GM13976 (cell line): ENCODE measurements around the gene SUCLG1.

ENCODE experiments used
- DNase-seq: peaks from one replicate; pipeline ENCODE4 v3.0.0; 2012; ENCODE audit warnings: low spot score
- CTCF ChIP-seq: IDR thresholded peaks from 2 replicates; pipeline ENCODE4 v1.5.1; 2012; ENCODE audit warnings: borderline replicate concordance, mild to moderate bottlenecking; ENCODE audit not compliant: insufficient read depth; ENCODE audit errors: extremely low read depth, missing control alignments, control extremely low read depth
- in situ Hi-C: fragments of 300-500 bp; cut with MboI; formaldehyde crosslinking; loops from one replicate; pipeline ENCODE4 v1.12.0; 2022; ENCODE audit warnings: low sequenced_read_pairs, mixed read lengths, inconsistent platforms; ENCODE audit not compliant: unreplicated experiment

Gene SUCLG1

DNA sequence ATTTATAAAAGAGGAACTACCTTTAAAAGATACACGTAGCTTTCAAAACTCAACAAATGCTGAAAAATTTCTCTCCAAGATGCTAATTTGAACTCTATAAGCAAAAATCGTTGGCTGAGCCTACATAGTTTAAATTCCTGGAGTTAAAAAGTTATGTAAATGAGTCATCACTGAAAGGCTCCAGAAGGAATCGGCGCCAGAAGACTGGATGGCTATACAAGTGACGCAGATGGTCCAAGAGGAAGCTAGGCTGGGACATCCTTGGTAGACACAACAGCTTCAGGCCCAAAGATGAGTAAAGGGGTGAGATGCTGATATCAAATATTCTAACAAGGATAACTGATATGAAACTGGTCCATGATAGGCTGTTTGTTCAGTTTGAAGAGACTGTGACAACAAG is 34.4 kb upstream of the SUCLG1 start:
- no peak for DNase-seq
- in situ Hi-C loops, result loop anchor here (10.0 to 25.0 kb wide), 2 partner anchors 381 to 794 kb away; no protein-coding TSS in a partner anchor
- no peak for TF ChIP-seq CTCF

- in situ Hi-C loops, result loop anchor here (10.0 to 25.0 kb wide), 2 partner anchors 382 to 795 kb away; no protein-coding TSS in a partner anchor
- no peak for DNase-seq
- no peak for TF ChIP-seq CTCF
Observed at GRCh38 chr2:84492571-84492970, 33.5 kb upstream of the SUCLG1 start.

DNA sequence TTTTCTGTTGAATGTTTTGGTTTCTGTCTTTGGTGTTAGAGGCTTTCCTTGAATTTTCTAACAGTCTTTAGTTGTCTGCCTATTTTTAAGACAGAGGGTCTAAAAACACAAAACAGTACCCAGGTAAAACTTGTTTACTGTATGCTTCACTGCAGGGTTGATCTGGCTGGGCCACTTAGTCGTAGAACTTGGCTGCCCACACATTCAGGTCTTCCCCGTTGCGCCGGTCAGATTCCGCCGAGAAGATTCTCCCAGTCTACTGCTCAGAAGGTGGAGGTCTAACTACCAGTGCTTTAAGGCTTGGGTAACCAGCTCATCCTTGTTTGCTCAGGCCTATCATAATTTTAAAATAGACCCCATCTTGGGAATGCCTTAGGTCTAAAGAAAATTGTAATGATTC is 32.7 kb upstream of the SUCLG1 start:
- in situ Hi-C loops, result loop anchor here (10.0 to 25.0 kb wide), 2 partner anchors 383 to 796 kb away; no protein-coding TSS in a partner anchor
- DNase-seq, result no peak

GRCh38 chr2:84491256-84491655 is 32.2 kb upstream of the SUCLG1 start:
- in situ Hi-C loops, result loop anchor here (10.0 to 25.0 kb wide), 2 partner anchors 384 to 796 kb away; no protein-coding TSS in a partner anchor
- no peak for TF ChIP-seq CTCF
- no peak for DNase-seq

More for the DNA sequence above, 32.7 kb upstream of the SUCLG1 start:
- TF ChIP-seq CTCF, result no peak

GRCh38 chr2:84487298-84487996 is 28.4 kb upstream of the SUCLG1 start:
- TF ChIP-seq CTCF, result no peak

DNA sequence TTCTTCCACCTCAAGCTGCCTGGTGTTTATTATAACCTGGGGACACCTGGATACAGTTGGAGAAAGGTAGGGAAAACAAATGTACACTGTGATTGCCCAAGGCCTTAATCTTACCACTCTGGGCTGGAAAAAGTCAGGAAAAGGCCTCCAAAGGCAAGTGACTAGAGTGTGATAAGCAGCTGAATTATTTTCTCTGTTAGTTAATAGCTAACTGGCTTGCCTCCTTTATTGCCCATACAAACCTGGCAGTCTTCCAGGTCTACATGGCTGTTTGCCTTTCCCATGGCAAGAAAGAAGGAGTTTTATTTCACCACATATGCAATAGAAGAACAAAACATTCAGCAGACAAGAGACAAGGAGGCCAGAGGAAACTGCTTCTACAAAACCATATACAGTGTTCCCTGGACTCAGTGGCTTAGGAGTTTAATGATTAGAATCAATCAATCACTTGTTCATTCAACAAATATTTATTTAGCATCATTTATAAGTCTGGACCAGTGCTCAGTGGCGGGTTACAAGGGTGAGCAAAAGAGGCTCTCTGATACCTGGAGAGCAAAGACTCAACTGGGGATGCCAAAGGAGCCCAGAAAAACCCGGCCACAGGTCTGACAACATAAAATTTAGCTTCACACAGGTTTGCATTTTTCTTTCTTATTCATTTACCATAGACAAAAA is 27.5 kb upstream of the SUCLG1 start:
- TF ChIP-seq CTCF, result no peak
- in situ Hi-C loops, result loop anchor here (25.0 kb wide), 1 partner anchor 801 kb away; no protein-coding TSS in a partner anchor
- DNase-seq, result no peak

More at GRCh38 chr2:84487298-84487996, 28.4 kb upstream of the SUCLG1 start:
- DNase-seq, result no peak
- in situ Hi-C loops, result loop anchor here (25.0 kb wide), 1 partner anchor 800 kb away; no protein-coding TSS in a partner anchor
